HG02678 (cell line): Measurements from ENCODE around the gene EPHB3.

Experiments used
- ATAC-seq: cut with Tn5 transposase; IDR thresholded peaks from one replicate; pipeline ENCODE4 v1.9.1; 2021; ENCODE audit warnings: mild to moderate bottlenecking, moderate library complexity; ENCODE audit not compliant: unreplicated experiment

The EPHB3 gene

DNA sequence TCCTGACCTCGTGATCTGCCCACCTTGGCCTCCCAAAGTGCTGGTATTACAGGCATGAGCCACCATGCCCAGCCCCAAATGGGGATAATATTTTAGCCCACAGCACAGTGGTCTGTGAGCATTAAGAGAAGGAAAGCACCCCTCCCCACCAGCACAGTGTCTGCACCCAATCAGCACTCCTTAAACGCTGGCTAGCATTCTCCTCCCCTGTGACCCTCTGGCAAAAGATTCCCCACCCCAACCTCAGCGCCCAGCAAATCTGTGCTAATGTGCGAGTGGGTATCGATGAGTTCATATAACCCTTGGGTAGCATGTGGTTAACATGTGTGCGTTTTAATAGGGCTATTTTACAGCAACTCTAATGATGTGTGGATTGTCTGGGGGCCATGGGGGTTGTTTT lies 18.3 kb upstream of the EPHB3 start:
- ATAC-seq: no peak

DNA sequence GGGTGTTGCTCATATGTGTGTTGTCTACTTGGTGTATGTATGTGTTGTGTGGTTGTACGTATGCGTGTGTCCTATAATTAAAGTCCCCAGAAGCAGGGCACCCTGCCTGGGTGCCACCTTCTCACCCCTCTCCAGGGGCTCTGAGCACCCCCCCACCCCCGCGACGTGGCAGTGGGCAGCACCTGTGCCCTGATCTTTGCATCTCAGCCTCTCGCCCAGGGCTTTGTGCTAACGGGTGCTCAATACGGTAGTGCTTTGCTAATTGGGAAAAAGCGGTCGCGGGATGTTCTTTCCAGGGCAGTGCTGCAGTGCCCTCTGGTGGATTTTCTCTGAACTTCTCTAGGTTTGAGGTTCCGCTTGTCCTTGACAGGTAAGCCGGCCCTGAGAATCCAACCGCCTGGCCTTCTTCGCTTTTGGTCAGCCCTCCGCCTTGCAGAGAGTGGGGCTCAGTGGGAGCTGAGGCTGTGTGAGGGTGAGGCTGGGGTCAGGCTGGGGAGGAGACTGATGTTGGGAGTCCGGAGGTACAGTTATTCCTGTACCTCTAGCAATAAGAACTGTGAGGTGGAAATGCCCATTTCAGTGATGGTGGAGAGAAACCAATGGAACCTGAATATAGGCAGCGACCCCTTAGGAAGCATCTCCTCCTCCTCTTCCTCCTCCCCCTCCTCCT lies 17.6 kb upstream of the EPHB3 start:
- no peak for ATAC-seq

GRCh38 chr3:184544513-184544861 lies 17.1 kb upstream of the EPHB3 start:
- no peak for ATAC-seq

DNA sequence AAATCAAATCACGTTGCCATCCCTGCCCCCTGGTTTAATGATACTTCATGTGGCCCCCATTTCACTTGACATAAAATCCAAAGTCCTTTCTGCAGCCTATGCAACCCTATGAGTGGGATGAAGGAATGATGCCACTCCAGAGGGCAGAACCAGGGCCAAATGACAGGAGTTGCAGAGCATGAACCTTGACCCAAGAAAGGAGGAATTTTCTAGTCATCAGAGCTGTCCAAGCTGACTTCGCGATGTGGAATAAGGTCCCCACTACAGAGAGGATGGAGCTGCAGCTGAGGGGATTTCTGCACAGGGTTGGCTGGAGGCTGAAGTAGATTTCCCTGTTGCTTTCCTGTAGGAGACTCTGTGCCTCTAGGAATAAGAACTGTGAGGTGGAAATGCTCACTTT lies 15.8 kb upstream of the EPHB3 start:
- ATAC-seq: no peak

- ATAC-seq: no peak
These were observed 15.3 kb upstream of the EPHB3 start for GRCh38 chr3:184546252-184546651.

DNA sequence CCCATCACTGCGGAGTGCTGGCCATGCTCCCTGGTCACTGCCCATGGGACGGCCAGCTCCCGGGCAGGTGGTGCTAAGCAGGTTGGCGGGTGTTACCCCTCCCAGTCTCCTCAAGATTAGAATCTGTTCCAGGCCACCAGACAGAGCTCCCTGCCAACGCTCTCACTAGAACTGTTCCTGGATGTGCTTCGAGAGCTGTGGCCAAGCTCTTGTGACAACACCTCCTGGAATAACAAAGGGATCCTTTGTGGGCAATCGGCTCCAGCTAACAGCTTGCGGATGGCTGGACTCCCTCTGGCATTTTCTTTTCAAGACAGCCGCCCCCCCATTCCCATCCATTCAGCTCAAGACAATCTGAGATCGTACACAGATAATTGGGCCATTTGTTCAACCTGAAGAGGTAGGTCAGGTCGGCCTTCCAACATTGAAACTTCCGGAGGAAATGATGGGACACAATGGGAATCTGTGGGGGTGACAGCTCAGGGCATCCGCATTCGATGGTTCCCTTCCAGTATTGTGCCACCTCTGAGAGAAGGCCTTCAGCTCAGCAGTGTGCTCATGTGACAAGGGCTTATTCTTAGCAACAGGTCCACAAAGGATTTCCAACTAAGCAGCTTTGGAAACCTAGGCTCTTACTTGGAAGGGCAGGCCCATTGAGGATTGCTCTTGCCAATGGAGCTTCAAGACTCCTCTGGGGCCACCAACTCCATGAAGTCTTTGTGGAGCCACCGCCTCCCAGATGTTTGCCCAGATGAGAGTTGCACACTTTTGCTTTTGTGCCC lies 11.6 kb upstream of the EPHB3 start:
- no peak for ATAC-seq

DNA sequence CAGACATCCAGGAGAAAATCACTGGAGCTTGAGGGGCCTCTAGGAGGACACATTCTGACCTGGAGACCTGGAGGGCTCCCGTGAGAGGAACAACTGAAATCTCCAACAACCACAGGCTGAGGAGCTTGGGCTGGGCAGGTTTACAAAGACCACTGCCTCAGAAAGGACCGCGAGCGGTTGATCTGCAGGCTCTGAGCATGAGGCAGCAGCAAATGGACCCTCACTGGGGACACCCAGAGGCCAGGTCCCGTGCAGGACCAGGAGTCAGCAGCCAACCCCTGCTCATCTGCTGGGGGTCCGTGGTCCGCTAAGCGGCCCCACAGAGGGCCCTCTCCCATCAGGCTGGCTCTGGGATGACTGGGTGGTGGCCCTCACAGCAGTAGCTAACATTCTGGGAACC lies 10.5 kb upstream of the EPHB3 start:
- ATAC-seq: no peak

DNA sequence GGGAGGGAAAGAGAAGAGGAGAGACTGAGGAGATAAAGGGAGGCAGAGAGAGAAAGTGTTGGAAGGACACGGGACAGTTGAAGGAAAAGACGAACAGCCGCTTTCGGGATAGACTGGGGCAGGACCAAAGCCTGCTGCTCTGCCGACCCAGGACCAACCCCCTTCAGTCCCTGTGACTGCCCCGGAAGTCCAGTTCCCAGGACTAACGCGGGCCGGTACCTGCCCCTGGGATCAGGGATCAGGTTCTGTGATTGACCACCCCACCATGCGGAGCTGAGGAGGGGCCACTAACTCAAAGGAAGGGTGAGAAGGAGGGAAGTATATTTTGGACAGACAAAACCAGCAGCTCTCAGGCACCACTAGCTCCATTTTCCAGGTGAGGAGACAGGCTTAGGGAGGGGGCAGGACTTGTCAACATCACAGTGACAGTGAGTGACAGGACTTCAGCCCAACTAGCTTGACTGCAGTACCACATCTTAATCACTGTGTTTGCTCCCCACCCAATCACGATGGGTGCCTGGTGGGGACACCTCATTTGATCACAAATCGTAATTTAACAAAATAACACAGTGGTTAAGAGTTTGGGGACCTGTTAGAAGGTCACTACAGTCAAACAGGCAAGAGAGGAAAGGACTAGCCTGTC lies 9.8 kb upstream of the EPHB3 start:
- no peak for ATAC-seq

- ATAC-seq: no peak
These were observed 9.3 kb upstream of the EPHB3 start for GRCh38 chr3:184552296-184552695.

DNA sequence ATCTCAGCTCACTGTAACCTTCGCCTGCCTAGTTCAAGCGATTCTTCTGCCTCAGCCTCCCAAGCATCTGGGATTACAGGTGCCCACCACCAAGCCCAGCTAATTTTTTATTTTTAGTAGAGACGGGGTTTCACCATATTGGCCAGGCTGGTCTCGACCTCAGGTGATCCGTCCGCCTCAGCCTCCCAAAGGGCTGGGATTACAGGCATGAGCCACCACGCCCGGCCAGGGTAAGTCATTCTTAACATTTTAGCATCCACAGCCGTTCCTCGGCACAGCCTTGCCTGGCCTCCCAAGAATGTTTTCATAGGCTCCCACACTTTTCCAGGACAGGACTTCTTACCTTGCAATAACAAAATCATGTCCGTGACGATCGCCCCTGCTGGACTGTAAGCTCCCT lies 8.7 kb upstream of the EPHB3 start:
- ATAC-seq: no peak

- no peak for ATAC-seq
These were observed 8.2 kb upstream of the EPHB3 start for GRCh38 chr3:184553385-184553784.

DNA sequence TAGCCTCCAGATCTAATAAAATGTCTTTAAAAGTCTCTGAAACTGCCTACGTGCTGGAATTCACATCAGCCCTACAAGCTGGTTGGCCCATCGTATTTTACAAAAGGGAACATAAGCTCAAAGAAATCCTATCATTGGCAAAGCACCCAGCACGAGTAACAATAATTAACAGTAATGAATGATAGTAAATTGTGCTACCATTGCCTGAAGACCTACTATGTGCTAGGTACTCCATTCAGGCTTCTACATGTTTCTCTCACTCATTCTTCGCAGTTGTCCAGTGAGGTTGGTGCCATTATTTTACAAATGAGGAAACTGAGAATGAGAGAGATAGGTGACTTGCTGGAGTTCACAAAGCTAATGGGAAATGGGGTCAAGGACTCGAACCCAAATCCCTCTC lies 7.1 kb upstream of the EPHB3 start:
- ATAC-seq: no peak

DNA sequence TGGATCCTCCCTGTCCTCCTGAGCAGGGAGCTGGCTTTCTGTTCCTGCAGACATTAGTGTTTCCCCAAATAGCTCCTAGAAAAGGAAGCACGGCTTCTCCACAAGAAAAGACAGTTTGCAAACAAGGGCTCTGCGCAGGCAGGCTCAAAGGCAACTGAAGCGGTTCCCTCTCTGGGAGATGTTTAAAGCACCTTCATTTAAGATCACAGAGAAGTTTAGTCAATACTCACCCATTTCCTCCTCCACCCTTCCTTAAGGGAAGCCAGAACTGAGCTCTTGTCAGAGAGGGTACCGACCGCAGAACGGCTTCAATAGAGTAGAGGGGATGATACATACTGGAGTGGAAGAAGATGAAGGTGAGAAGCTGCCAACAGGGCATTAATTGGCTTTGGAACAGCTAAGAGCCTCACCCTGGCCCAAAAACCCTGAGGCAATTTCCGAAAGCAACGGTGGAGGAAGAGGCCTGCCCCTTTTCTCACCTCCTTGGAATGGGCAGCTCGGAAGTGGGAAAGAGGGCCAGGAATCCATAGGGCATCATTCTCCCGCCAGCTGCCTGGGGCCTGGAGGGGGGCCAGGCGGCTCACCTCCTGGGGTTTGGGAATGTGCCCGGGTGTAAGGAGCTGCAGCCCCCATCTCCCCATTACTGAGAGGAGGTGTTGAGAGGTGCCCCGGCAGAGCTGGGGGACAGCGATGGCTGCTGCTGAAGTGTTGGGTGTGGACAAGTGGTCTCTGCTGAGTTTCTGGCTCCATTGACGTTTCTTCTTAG lies 4.8 kb upstream of the EPHB3 start:
- no peak for ATAC-seq

- ATAC-seq: no peak
These were observed 4.1 kb upstream of the EPHB3 start for GRCh38 chr3:184557348-184557950.

GRCh38 chr3:184558726-184559125 lies 2.9 kb upstream of the EPHB3 start:
- ATAC-seq: no peak

- no peak for ATAC-seq
These were observed 2.2 kb upstream of the EPHB3 start for GRCh38 chr3:184559336-184559735.

- ATAC-seq: no peak
These were observed 1.1 kb upstream of the EPHB3 start for GRCh38 chr3:184560531-184560930.

GRCh38 chr3:184561913-184562877 lies 610 bp downstream of the EPHB3 start:
- no peak for ATAC-seq

- no peak for ATAC-seq
These were observed 1.4 kb downstream of the EPHB3 start for GRCh38 chr3:184562878-184563560.
